ENCODE measurements around the gene PGAP6. TPM values are rescaled to one million over a fixed set of nuclear protein-coding genes. Genes with fewer than 3 reads are reported as not detected.

Gene PGAP6
- total and polyA plus RNA-seq, 2 of the 13 experiments (the other 11 are each of a cell fraction or from before 2014, with no cell fraction given): 52.7 to 136 TPM

- TF ChIP-seq ARNT2 (CRISPR knock-in tag; IDR thresholded peaks at IDR 0.05; ENCODE audit: low read depth) (peak; percentile 78), FOXJ3 (CRISPR knock-in tag; IDR thresholded peaks at IDR 0.05; ENCODE audit: borderline replicate concordance) (peak; percentile 79), ZXDC (CRISPR knock-in tag; IDR thresholded peaks at IDR 0.05) (peak; percentile 47; the same call in 1 of the 2 replicates), ZNF639 (CRISPR knock-in tag; conservative IDR thresholded peaks at IDR 0.05) (no peak), ZNF513 (CRISPR knock-in tag; conservative IDR thresholded peaks at IDR 0.05) (no peak), PRMT3 (CRISPR knock-in tag; IDR thresholded peaks at IDR 0.05; ENCODE audit: borderline replicate concordance, low read depth) (no peak), CHD4 (IDR thresholded peaks at IDR 0.05; ENCODE audit: borderline replicate concordance, low read length) (no peak), ZNF329 (CRISPR knock-in tag; IDR thresholded peaks at IDR 0.05; ENCODE audit: low read depth) (peak; percentile 78; the same call in 1 of the 2 replicates), ZNF713 (CRISPR knock-in tag; IDR thresholded peaks at IDR 0.05) (no peak), NFE2L1 (CRISPR knock-in tag; IDR thresholded peaks at IDR 0.05; ENCODE audit: borderline replicate concordance) (peak; percentile 72; the same call in 1 of the 2 replicates), ZBTB7A (CRISPR knock-in tag; IDR thresholded peaks at IDR 0.05) (peak; percentile 92), NRL (CRISPR knock-in tag; IDR thresholded peaks at IDR 0.05; ENCODE audit: borderline replicate concordance) (peak; percentile 95), ZMAT5 (CRISPR knock-in tag; IDR thresholded peaks at IDR 0.05; ENCODE audit: borderline replicate concordance, low read depth) (no peak), ZBTB7B (CRISPR knock-in tag; IDR thresholded peaks at IDR 0.05) (peak; percentile 87), MED13 (CRISPR knock-in tag; IDR thresholded peaks at IDR 0.05) (no peak), GPN1 (CRISPR knock-in tag; IDR thresholded peaks at IDR 0.05; ENCODE audit: borderline replicate concordance) (no peak), ZNF17 (CRISPR knock-in tag; IDR thresholded peaks at IDR 0.05) (no peak), ZC3H4 (CRISPR knock-in tag; IDR thresholded peaks at IDR 0.05; ENCODE audit: borderline replicate concordance) (no peak), XBP1 (CRISPR knock-in tag; IDR thresholded peaks at IDR 0.05) (no peak), TFDP2 (CRISPR knock-in tag; IDR thresholded peaks at IDR 0.05) (peak; percentile 38; the same call in 1 of the 2 replicates)
These were observed 39.1 kb downstream of the PGAP6 start (continued) for GRCh38 chr16:342455-343213.
